Epidermal melanocyte (primary cell): ENCODE data around the gene AZIN2.
"Not testable (repeated sequence)": the region's sequence is repeated elsewhere in the genome, so short reads cannot be mapped to it uniquely, and the experiment has no call there.

Source experiments
- DNase-seq: peaks from one replicate; pipeline ENCODE4 v3.0.0; 2011; ENCODE audit warnings: low spot score; ENCODE audit not compliant: insufficient read length

AZIN2 gene

GRCh38 chr1:33057095-33057494, 23.9 kb upstream of the AZIN2 start:
- DNase-seq, result no peak

GRCh38 chr1:33060579-33061083, 20.3 kb upstream of the AZIN2 start:
- DNase-seq, result peak; percentile 95

GRCh38 chr1:33061834-33062233, 19.1 kb upstream of the AZIN2 start:
- DNase-seq, result no peak

GRCh38 chr1:33064284-33064683, 16.7 kb upstream of the AZIN2 start:
- not testable (repeated sequence) for DNase-seq

- no peak for DNase-seq
These were observed 15.7 kb upstream of the AZIN2 start for GRCh38 chr1:33065301-33065700.

- DNase-seq, result not testable (repeated sequence)
These were observed 14.5 kb upstream of the AZIN2 start for GRCh38 chr1:33066477-33066876.

GRCh38 chr1:33068108-33068507, 12.8 kb upstream of the AZIN2 start:
- not testable (repeated sequence) for DNase-seq

GRCh38 chr1:33070628-33071027, 10.3 kb upstream of the AZIN2 start:
- no peak for DNase-seq

GRCh38 chr1:33072707-33073106, 8.2 kb upstream of the AZIN2 start:
- DNase-seq, result no peak

- no peak for DNase-seq
These were observed 6.6 kb upstream of the AZIN2 start for GRCh38 chr1:33074193-33074945.

- DNase-seq, result no peak
These were observed 2.8 kb upstream of the AZIN2 start for GRCh38 chr1:33078030-33078591.

- DNase-seq, result no peak
These were observed 580 bp upstream of the AZIN2 start for GRCh38 chr1:33080373-33080772.

- no peak for DNase-seq
These were observed 777 bp downstream of the AZIN2 start for GRCh38 chr1:33081554-33082305.

GRCh38 chr1:33082575-33083108, 1.7 kb downstream of the AZIN2 start:
- no peak for DNase-seq

GRCh38 chr1:33085332-33085731, 4.4 kb downstream of the AZIN2 start:
- no peak for DNase-seq

- peak; percentile 39 for DNase-seq
These were observed 5.5 kb downstream of the AZIN2 start for GRCh38 chr1:33086384-33086850.

GRCh38 chr1:33087677-33088076, 6.7 kb downstream of the AZIN2 start:
- DNase-seq, result no peak

- no peak for DNase-seq
These were observed 7.4 kb downstream of the AZIN2 start for GRCh38 chr1:33088119-33088906.

- DNase-seq, result no peak
These were observed 8.5 kb downstream of the AZIN2 start for GRCh38 chr1:33089457-33089856.

- no peak for DNase-seq
These were observed 11.5 kb downstream of the AZIN2 start for GRCh38 chr1:33092438-33092837.

- DNase-seq, result no peak
These were observed 12.1 kb downstream of the AZIN2 start for GRCh38 chr1:33093004-33093403.
